HCT116 (cell line): Measurements from ENCODE around the gene AMD1.

Experiments
- CEBPB ChIP-seq: IDR thresholded peaks from 2 replicates; pipeline ENCODE4 v1.6.1; 2012; ENCODE audit warnings: low read depth
- EGR1 ChIP-seq: IDR thresholded peaks from 2 replicates; pipeline ENCODE4 v1.6.1; 2012; ENCODE audit warnings: low read depth
- EZH2 ChIP-seq: fragments of 200-600 bp; sonication (generic); IDR thresholded peaks from 2 replicates; pipeline ENCODE4 v1.6.1; 2017; ENCODE audit warnings: antibody characterized with exemption, mixed run types
- EZH2phosphoT487 ChIP-seq: fragments of 200-600 bp; IDR thresholded peaks from 2 replicates; pipeline ENCODE4 v1.6.1; 2018; ENCODE audit warnings: antibody characterized with exemption, borderline replicate concordance
- POLR2A ChIP-seq: IDR thresholded peaks from 2 replicates; pipeline ENCODE4 v1.7.0; 2011; ENCODE audit warnings: borderline replicate concordance; ENCODE audit not compliant: insufficient read depth, insufficient read length; ENCODE audit errors: extremely low read depth
- POLR2AphosphoS5 ChIP-seq: IDR thresholded peaks from 2 replicates; pipeline ENCODE4 v1.6.1; 2011; ENCODE audit warnings: mild to moderate bottlenecking, low read depth, low read length, moderate library complexity
- SP1 ChIP-seq: IDR thresholded peaks from 2 replicates; pipeline ENCODE4 v1.6.1; 2012; ENCODE audit warnings: low read depth
- TCF7L2 ChIP-seq: IDR thresholded peaks from 2 replicates; pipeline ENCODE4 v1.7.0; 2011; ENCODE audit warnings: borderline replicate concordance, inconsistent platforms; ENCODE audit not compliant: insufficient read depth, insufficient read length; ENCODE audit errors: extremely low read depth
- YY1 ChIP-seq: IDR thresholded peaks from 2 replicates; pipeline ENCODE4 v1.6.1; 2011; ENCODE audit warnings: low read length, low read depth, moderate library complexity, mild to moderate bottlenecking; ENCODE audit not compliant: insufficient replicate concordance; ENCODE audit errors: extremely low read depth
- TF ChIP-seq, protein P1 (sequence below), 3 experiments: fragments of 200-600 bp in 1 of 3; sonication (generic) in 1 of 3; IDR thresholded peaks in 2 of 3; conservative IDR thresholded peaks in 1 of 3; 2 replicates each; pipeline ENCODE4 v1.5.1; 2012 to 2017; ENCODE audit warnings: low read depth in 2 of 3, low read length in 2 of 3, antibody characterized with exemption in 1 of 3, borderline replicate concordance in 1 of 3, control low read depth in 1 of 3, mild to moderate bottlenecking in 1 of 3, mixed read lengths in 1 of 3, mixed run types in 1 of 3, moderate library complexity in 1 of 3; ENCODE audit not compliant: insufficient read depth in 1 of 3
- TF ChIP-seq, protein P2 (sequence below): IDR thresholded peaks from 2 replicates; pipeline ENCODE4 v1.6.1; 2012; ENCODE audit warnings: low read depth
- TF ChIP-seq, protein P3 (sequence below): IDR thresholded peaks from 2 replicates; pipeline ENCODE4 v1.6.1; 2012

DNA sequence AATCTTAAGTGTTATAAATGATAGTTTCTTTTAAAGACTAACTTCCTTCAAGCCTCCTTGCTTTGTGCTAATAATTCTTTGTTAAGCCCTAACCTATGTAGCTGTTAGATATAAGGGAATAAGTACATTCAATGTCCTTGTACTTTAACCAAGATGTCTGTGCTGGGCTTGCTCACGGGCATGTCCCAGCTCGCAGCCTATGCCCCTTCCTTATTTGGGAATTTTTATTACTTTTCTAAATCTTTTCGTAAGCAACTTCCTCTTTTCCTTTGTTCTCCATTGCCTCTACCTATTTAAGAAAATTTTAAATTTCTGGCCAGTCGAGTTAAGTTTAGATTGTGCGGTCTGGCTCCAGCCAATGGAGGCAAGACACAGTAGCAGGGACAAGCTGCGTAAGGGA lies 33.3 kb upstream of the AMD1 start:
- TF ChIP-seq, protein P1, sequence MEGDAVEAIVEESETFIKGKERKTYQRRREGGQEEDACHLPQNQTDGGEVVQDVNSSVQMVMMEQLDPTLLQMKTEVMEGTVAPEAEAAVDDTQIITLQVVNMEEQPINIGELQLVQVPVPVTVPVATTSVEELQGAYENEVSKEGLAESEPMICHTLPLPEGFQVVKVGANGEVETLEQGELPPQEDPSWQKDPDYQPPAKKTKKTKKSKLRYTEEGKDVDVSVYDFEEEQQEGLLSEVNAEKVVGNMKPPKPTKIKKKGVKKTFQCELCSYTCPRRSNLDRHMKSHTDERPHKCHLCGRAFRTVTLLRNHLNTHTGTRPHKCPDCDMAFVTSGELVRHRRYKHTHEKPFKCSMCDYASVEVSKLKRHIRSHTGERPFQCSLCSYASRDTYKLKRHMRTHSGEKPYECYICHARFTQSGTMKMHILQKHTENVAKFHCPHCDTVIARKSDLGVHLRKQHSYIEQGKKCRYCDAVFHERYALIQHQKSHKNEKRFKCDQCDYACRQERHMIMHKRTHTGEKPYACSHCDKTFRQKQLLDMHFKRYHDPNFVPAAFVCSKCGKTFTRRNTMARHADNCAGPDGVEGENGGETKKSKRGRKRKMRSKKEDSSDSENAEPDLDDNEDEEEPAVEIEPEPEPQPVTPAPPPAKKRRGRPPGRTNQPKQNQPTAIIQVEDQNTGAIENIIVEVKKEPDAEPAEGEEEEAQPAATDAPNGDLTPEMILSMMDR (IDR thresholded peaks at IDR 0.05 in 2 of 3, conservative IDR thresholded peaks at IDR 0.05 in 1 of 3; ENCODE audit: borderline replicate concordance in 1 of 3, insufficient read depth in 1 of 3, low read depth in 2 of 3, low read length in 2 of 3), result no peak
- TF ChIP-seq EZH2phosphoT487, result no peak
- no peak for TF ChIP-seq POLR2AphosphoS5
- TF ChIP-seq POLR2A, result no peak
- TF ChIP-seq EGR1, result no peak
- no peak for TF ChIP-seq SP1
- no peak for TF ChIP-seq EZH2
- TF ChIP-seq, protein P2, sequence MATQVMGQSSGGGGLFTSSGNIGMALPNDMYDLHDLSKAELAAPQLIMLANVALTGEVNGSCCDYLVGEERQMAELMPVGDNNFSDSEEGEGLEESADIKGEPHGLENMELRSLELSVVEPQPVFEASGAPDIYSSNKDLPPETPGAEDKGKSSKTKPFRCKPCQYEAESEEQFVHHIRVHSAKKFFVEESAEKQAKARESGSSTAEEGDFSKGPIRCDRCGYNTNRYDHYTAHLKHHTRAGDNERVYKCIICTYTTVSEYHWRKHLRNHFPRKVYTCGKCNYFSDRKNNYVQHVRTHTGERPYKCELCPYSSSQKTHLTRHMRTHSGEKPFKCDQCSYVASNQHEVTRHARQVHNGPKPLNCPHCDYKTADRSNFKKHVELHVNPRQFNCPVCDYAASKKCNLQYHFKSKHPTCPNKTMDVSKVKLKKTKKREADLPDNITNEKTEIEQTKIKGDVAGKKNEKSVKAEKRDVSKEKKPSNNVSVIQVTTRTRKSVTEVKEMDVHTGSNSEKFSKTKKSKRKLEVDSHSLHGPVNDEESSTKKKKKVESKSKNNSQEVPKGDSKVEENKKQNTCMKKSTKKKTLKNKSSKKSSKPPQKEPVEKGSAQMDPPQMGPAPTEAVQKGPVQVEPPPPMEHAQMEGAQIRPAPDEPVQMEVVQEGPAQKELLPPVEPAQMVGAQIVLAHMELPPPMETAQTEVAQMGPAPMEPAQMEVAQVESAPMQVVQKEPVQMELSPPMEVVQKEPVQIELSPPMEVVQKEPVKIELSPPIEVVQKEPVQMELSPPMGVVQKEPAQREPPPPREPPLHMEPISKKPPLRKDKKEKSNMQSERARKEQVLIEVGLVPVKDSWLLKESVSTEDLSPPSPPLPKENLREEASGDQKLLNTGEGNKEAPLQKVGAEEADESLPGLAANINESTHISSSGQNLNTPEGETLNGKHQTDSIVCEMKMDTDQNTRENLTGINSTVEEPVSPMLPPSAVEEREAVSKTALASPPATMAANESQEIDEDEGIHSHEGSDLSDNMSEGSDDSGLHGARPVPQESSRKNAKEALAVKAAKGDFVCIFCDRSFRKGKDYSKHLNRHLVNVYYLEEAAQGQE, result no peak
- TF ChIP-seq, protein P3, sequence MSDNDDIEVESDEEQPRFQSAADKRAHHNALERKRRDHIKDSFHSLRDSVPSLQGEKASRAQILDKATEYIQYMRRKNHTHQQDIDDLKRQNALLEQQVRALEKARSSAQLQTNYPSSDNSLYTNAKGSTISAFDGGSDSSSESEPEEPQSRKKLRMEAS, result no peak
- TF ChIP-seq YY1, result no peak
- TF ChIP-seq CEBPB, result no peak
- TF ChIP-seq TCF7L2, result no peak
